RWPE2 (cell line): ENCODE data around the gene DBF4.
"Not testable (repeated sequence)": the region's sequence is repeated elsewhere in the genome, so short reads cannot be mapped to it uniquely, and the experiment has no call there.

Source experiments
- ATAC-seq: fragments of 200-7000 bp; cut with Tn5 transposase; 3 replicates; pipeline ENCODE4 v1.9.1; 2021; ENCODE audit warnings: low read depth
- DNase-seq: peaks from one replicate; pipeline ENCODE4 v3.0.0-alpha.2; 2020; ENCODE audit warnings: low spot score
- H3K27ac ChIP-seq: fragments of 450-650 bp; 2 replicates; pipeline ENCODE4 v1.5.1; 2017; ENCODE audit warnings: mild to moderate bottlenecking; ENCODE audit not compliant: poor library complexity, severe bottlenecking
- H3K27me3 ChIP-seq: fragments of 250-450 bp; sonication (Bioruptor Pico); 2 replicates; pipeline ENCODE4 v1.5.1; 2021; ENCODE audit warnings: mild to moderate bottlenecking, moderate library complexity; ENCODE audit not compliant: insufficient read depth, poor library complexity, severe bottlenecking
- H3K36me3 ChIP-seq: fragments of 250-450 bp; sonication (Bioruptor Pico); 2 replicates; pipeline ENCODE4 v1.5.1; 2020; ENCODE audit warnings: low read depth, mild to moderate bottlenecking, moderate library complexity
- H3K4me1 ChIP-seq: fragments of 250-450 bp; sonication (Bioruptor Pico); 2 replicates; pipeline ENCODE4 v1.5.1; 2021; ENCODE audit warnings: mild to moderate bottlenecking, moderate library complexity; ENCODE audit not compliant: insufficient read depth, poor library complexity, severe bottlenecking
- H3K4me3 ChIP-seq: fragments of 250-450 bp; sonication (Bioruptor Pico); 2 replicates; pipeline ENCODE4 v1.5.1; 2021; ENCODE audit warnings: mild to moderate bottlenecking, moderate library complexity; ENCODE audit not compliant: severe bottlenecking
- H3K9me3 ChIP-seq: fragments of 250-450 bp; sonication (Bioruptor Pico); 2 replicates; pipeline ENCODE4 v1.5.1; 2021; ENCODE audit warnings: mild to moderate bottlenecking, moderate library complexity; ENCODE audit not compliant: severe bottlenecking
- TF ChIP-seq, protein P1 (sequence below): fragments of 450-650 bp; IDR thresholded peaks from one replicate; pipeline ENCODE4 v1.5.1; 2017; ENCODE audit warnings: mild to moderate bottlenecking, moderate library complexity; ENCODE audit not compliant: poor library complexity, severe bottlenecking

DBF4 gene

DNA sequence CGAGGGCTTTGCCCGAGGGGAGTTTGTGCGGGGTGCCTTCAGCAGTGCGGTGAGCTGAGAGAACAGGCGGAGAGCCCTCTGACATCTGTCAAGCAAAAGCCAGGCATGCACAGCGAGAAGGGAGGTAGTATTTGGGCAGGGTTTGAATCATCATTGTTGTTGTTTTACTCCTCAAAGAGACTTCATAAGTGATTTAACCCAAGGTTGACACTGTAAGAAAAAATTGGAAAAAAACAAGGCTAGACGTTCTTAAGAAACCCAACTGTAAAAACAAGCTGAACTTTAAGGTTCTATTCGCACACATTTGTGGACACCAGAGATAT is 59.1 kb downstream of the DBF4 start:
- TF ChIP-seq, protein P1, sequence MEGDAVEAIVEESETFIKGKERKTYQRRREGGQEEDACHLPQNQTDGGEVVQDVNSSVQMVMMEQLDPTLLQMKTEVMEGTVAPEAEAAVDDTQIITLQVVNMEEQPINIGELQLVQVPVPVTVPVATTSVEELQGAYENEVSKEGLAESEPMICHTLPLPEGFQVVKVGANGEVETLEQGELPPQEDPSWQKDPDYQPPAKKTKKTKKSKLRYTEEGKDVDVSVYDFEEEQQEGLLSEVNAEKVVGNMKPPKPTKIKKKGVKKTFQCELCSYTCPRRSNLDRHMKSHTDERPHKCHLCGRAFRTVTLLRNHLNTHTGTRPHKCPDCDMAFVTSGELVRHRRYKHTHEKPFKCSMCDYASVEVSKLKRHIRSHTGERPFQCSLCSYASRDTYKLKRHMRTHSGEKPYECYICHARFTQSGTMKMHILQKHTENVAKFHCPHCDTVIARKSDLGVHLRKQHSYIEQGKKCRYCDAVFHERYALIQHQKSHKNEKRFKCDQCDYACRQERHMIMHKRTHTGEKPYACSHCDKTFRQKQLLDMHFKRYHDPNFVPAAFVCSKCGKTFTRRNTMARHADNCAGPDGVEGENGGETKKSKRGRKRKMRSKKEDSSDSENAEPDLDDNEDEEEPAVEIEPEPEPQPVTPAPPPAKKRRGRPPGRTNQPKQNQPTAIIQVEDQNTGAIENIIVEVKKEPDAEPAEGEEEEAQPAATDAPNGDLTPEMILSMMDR, result no peak
- no peaks in the 10 kb centered on the region for H3K36me3 ChIP-seq
- peaks cover 22% of the 10 kb centered on the region for H3K27me3 ChIP-seq
- H3K4me1 ChIP-seq, result no peaks in the 10 kb centered on the region
- H3K4me3 ChIP-seq, result no peak overlapping the region
- no peak overlapping the region for H3K27ac ChIP-seq
- ATAC-seq (no peak), DNase-seq (no peak)
- no peaks in the 10 kb centered on the region for H3K9me3 ChIP-seq

DNA sequence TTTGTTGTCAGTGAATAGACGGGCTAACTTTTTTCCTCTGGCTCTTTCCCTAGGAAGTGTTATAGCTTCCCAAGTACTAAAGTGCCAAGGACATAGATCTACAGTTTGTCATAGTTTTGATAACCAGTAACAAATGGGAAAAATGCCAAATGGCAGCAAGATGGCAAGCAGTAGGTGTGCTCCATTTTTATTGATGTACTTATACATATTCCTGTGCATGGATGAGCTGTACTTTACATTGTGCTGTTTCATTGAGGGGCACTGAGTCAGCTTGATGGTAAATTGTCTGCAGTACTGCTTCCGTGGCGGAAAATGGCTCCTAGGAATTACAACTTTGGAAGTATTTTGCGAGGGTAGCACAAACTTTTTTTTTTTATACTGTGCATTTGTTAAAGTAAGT is 64.8 kb downstream of the DBF4 start:
- Histone ChIP-seq H3K36me3 (no peaks in the 10 kb centered on the region), H3K4me3 (no peak overlapping the region), H3K27ac (no peak overlapping the region), H3K9me3 (no peaks in the 10 kb centered on the region), H3K4me1 (no peaks in the 10 kb centered on the region), H3K27me3 (peaks cover 2% of the 10 kb centered on the region)
- no peak for DNase-seq
- ATAC-seq, result no peak
- TF ChIP-seq, protein P1, result no peak

DNA sequence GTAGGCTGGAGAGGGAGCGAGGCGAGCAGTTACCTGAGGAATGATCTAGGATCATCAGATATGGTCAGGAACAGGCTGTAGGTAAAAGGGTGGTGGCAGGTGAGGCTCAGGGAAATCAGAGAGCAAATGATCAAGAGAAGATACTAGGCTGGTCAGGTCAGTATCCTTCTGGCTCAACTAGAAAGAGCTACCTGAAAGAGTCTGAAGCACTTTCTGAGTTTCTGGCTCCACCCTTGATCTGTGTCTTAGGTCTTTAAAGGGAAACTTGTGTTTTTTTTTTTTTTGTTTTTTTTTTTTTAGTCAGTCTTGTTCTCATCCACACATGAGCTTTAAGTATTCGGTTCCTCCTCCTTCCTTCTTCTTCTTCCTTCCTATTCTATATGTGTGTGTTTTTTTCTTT is 68.3 kb downstream of the DBF4 start:
- no peaks in the 10 kb centered on the region for H3K9me3 ChIP-seq
- no peak overlapping the region for H3K27ac ChIP-seq
- TF ChIP-seq, protein P1, result no peak
- H3K4me1 ChIP-seq, result no peaks in the 10 kb centered on the region
- H3K36me3 ChIP-seq, result no peaks in the 10 kb centered on the region
- no peak overlapping the region for H3K4me3 ChIP-seq
- H3K27me3 ChIP-seq, result no peaks in the 10 kb centered on the region
- ATAC-seq (no peak), DNase-seq (no peak)

DNA sequence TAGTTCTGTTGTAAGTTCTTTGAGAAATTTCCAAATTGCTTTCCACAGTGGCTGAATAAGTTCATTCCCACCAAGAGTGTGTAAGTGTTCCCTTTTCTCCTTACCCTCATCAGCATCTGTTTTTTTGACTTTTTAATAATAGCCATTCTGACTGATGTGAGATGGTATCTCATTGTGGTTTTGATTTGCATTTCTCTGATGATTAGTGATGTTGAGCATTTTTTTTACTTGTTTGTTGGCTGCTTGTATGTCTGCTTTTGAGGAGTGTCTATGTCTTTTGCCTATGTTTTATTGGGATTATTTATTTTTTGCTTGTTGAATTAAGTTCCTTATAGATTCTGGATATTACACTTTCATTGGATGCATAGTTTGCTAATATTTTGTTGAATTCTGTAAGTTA is 69.6 kb downstream of the DBF4 start:
- not testable (repeated sequence) for H3K4me1 ChIP-seq, H3K9me3 ChIP-seq, H3K27me3 ChIP-seq, ATAC-seq, H3K4me3 ChIP-seq, H3K27ac ChIP-seq, DNase-seq, H3K36me3 ChIP-seq

DNA sequence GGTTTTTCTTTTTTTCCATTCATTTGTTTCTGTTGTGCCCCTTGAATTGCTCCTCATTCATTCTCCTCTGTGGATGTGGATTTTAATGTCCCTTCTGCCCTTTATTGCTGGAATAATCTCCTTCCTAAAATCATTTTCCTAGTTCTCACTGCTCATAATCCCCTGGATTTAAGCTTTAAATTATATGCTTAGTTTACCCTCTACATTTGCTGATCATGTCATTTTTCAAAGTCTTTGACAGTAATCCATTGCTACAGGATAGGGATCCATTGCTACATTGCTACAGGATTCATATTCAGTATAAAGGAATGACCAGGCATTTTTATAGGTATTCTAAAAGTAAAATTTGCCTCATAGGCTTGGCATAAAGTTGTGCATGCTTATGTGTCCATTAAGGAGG is 72.1 kb downstream of the DBF4 start:
- H3K27me3 ChIP-seq, result no peaks in the 10 kb centered on the region
- no peak overlapping the region for H3K4me3 ChIP-seq
- ATAC-seq (no peak), DNase-seq (no peak)
- H3K27ac ChIP-seq, result no peak overlapping the region
- no peaks in the 10 kb centered on the region for H3K4me1 ChIP-seq
- H3K9me3 ChIP-seq, result no peaks in the 10 kb centered on the region
- no peaks in the 10 kb centered on the region for H3K36me3 ChIP-seq
- TF ChIP-seq, protein P1, result no peak
